Measurements from ENCODE around the gene RAB38.

RAB38 gene

DNA sequence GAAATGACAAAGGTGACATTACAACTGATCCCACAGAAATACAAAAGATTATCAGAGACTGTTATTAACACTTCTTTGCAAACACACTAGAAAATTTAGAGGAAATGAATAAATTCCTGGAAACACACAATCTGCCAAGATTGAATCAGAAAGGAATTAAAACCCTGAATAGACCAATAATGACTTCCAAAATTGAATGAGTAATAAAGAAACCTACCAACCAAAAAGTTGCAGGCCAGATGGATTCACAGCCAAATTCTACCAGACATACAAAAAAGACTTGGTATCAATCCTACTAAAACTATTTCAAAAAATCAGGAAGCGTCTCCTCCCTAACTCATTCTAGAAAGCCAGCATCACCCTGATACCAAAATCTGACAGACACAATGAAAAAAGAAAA lies 17.2 kb downstream of the RAB38 start:
- TF ChIP-seq, protein P1, sequence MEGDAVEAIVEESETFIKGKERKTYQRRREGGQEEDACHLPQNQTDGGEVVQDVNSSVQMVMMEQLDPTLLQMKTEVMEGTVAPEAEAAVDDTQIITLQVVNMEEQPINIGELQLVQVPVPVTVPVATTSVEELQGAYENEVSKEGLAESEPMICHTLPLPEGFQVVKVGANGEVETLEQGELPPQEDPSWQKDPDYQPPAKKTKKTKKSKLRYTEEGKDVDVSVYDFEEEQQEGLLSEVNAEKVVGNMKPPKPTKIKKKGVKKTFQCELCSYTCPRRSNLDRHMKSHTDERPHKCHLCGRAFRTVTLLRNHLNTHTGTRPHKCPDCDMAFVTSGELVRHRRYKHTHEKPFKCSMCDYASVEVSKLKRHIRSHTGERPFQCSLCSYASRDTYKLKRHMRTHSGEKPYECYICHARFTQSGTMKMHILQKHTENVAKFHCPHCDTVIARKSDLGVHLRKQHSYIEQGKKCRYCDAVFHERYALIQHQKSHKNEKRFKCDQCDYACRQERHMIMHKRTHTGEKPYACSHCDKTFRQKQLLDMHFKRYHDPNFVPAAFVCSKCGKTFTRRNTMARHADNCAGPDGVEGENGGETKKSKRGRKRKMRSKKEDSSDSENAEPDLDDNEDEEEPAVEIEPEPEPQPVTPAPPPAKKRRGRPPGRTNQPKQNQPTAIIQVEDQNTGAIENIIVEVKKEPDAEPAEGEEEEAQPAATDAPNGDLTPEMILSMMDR (IDR thresholded peaks at IDR 0.05; ENCODE audit: borderline replicate concordance, insufficient read depth, low read depth, low read length), result no peak
- no peak overlapping the region for H3K4me3 ChIP-seq (ENCODE audit: low read depth, low read length)

DNA sequence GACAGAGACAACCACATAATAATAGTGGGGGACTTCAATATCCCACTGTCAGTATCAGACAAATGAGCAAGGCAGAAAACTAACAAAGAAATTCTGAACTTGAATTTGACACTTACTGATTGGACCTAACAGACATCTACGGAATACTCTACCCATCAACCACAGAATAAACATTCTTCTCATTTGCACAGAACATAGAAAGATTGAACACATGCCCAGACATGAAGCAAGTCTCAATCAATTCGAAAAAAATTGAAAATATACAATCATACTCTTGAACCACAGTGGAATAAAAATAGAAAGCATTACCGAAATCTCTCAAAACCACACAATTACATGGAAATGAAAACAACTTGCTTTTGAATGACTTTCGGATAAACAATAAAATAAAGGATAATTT lies 17.9 kb downstream of the RAB38 start:
- H3K4me3 ChIP-seq (ENCODE audit: low read depth, low read length), result no peak overlapping the region
- TF ChIP-seq, protein P1 (IDR thresholded peaks at IDR 0.05; ENCODE audit: borderline replicate concordance, insufficient read depth, low read depth, low read length), result no peak

DNA sequence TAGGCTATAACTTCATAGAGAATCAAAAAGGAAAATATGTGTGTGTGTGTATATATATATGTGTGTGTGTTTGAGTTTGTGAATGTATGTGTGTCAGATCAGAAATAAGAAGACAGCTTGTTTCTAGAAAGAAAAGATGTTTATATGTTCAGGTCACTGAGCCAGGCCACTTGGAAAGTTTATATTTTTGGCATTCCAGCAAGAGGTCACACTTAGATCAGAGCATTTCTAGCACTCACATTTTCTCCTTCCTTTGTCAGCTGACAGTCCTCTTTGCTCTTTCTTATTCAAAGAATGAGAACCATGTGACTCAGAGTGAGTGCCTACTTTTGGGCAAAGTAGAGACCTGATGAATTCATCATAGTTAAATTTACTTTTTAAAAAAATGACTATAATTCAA lies 22.9 kb downstream of the RAB38 start:
- TF ChIP-seq, protein P1 (IDR thresholded peaks at IDR 0.05; ENCODE audit: borderline replicate concordance, insufficient read depth, low read depth, low read length), result no peak

DNA sequence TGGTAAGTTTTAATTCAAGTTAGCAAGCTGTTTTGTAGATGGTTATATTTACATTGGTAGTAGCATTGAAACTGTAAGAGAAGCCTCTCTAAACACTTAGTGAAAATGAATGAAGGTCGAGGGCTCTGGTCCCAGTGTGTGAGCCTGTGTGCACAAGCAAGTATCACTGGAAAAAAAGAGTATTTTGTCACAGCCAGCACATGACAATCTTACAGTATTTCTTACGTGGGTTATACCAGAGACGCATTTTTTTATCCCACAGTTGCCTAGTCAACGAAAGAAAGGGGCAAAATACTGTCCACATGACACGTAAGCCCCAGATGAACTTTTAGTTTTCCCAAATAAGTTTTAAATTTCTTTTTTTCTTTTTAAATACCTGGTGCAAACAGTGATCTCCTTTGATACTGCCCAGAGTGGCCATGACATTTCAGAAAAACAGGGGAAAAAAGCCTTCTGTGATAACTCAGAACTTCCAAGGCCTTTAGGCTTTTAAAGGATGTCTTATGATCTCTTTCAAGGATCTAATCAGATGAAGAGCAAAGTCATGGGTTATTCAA lies 23.5 kb downstream of the RAB38 start:
- H3K4me3 ChIP-seq (ENCODE audit: low read depth, low read length), result no peak overlapping the region
- TF ChIP-seq, protein P1 (IDR thresholded peaks at IDR 0.05; ENCODE audit: borderline replicate concordance, insufficient read depth, low read depth, low read length), result no peak

More for the DNA sequence above, 22.9 kb downstream of the RAB38 start:
- no peak overlapping the region for H3K4me3 ChIP-seq (ENCODE audit: low read depth, low read length)

DNA sequence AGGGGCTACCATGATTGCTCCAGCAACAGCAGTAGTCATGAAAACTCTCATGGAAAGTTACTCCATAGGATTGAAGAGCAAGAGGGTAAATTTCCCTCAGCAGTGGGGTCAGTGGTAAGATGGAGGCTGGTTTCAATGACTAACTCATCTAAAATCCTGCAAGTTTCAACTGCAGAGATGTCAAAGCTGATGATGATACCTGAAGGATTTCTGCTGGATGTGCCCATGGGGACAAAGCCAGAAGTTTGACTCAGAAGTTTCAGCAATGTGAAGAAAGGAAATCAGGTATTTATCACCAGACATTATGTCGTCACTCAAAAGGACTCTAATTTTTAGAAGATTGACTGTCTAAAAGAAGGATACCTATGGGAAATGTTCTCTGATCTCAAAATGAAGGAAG lies 29.1 kb downstream of the RAB38 start:
- TF ChIP-seq, protein P1 (IDR thresholded peaks at IDR 0.05; ENCODE audit: borderline replicate concordance, insufficient read depth, low read depth, low read length), result no peak
- H3K4me3 ChIP-seq (ENCODE audit: low read depth, low read length), result no peak overlapping the region

DNA sequence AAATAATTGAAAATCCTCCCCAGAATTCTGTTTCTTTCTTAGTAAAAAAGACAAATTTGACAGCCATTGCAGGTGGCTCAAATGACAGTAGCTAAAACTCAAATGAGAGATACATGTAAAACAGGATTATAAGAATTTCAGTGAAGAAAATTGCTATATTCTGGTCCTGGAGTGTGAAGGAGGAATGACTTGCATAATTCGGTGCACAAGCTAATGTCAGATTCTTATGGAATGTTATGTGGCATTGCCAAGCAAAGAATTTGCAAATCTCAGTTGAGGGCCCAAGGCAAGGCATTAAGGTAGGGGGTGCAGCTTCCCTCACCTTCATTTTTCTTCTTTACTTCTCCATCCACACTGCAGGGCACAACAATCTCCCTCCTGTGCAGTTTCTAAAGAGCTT lies 35.4 kb downstream of the RAB38 start:
- TF ChIP-seq, protein P1 (IDR thresholded peaks at IDR 0.05; ENCODE audit: borderline replicate concordance, insufficient read depth, low read depth, low read length), result no peak
- no peak overlapping the region for H3K4me3 ChIP-seq (ENCODE audit: low read depth, low read length)

DNA sequence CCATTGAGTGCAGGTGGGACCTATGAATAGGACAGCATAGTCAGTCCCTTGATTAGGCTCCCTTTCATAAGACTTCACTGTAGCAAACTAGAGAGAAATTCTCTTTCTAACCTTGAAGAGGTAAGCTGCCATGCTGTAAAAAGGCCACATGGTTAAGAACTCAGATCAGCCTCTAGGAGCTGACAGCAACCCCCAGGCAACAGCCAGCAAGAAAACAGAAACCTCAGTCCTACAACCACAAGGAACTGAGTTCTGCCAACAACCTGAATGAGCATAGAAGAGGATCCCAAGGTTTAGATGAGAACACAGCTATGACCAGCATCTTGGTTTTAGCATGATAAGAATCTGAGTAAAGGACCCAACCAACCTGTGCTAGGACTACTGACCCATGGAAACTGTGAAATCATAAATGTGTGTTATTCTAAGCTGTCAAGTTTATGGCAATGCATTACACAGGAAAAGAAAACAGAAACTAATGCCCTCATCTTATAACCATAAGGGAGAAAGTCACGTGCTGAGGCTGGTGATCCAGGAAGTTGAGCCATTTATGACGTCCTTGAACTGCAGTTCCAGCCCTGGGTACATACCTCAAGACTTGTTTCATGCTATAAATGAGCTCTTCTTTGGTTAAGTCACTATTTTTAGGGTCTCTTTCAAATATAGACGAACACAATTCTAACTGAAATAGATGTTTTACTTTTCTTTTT lies 43.3 kb downstream of the RAB38 start:
- no peak overlapping the region for H3K4me3 ChIP-seq (ENCODE audit: low read depth, low read length)
- TF ChIP-seq, protein P1 (IDR thresholded peaks at IDR 0.05; ENCODE audit: borderline replicate concordance, insufficient read depth, low read depth, low read length), result no peak

All from GM12875 (cell line).